Posterior vena cava (tissue), 2 donors: ENCODE results near the gene ULK3. TPM values are rescaled to one million over a fixed set of nuclear protein-coding genes. Genes with fewer than 3 reads are reported as not detected.

Source experiments
- DNase-seq: peaks from one replicate; pipeline ENCODE4 v3.0.0-alpha.2; 2020; ENCODE audit warnings: low spot score
- intact Hi-C, 2 donors: fragments of 100-400 bp; cut with DNase I; formaldehyde crosslinking; loops; one replicate each; pipeline versions ENCODE4 v1.14.1 to v1.14.2; 2022 to 2023
- total RNA-seq, 2 donors: library from RNA; stranded (reverse); fragmentation: NEBNext Ultra II Directional; extraction: Animal tissue kit (Norgen Biotek cat#: 25700); gene quantifications; one replicate each; pipeline ENCODE4 v1.2.1, GENCODE V29; 2021
- donor health status: DM: yes; HTN: yes; CAD: no.
- donor health status: DM: yes; HTN: yes; CAD: no.

ULK3 gene
- total RNA-seq, 2 donors from 2014 or later, result 19.1 to 21.8 TPM

DNA sequence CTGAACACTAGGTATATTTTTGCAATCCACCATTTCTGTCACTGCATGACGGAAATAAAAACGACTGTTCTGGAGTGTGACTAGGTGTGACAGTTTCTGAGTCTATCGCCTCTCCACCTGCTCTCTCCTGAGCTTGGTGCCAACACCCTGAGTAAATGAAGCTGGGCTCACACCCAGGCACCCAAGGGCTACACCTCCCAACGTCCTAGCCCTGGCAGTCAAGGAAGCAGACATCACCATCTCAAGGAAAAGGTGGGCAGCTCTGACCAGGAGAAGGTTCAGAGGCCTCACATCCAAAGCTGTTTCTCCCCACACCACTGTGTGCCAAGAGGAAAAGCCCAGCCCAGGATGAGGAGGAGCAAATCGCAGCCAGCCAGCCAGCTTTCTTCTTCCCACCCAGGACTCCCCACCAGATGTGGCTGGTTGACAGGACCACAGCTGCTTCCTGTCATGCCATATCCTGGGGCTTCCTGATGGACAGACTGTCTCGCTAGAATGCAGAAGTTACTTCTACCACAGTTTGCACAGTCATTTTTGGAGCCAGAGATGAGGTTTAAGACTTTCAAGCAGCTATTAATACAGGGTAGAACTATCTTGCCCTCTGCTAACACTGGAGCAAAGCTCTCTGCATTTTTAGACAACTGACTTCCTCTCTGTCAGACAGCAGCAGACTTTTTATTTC is 26.9 kb upstream of the ULK3 start:
- intact Hi-C loops, result no loop called here
- peak; percentile 89 for DNase-seq

GRCh38 chr15:74869372-74869725 is 26.4 kb upstream of the ULK3 start:
- no peak for DNase-seq
- intact Hi-C loops, result no loop called here

GRCh38 chr15:74868059-74868458 is 25.1 kb upstream of the ULK3 start:
- intact Hi-C loops, result no loop called here
- DNase-seq, result no peak

DNA sequence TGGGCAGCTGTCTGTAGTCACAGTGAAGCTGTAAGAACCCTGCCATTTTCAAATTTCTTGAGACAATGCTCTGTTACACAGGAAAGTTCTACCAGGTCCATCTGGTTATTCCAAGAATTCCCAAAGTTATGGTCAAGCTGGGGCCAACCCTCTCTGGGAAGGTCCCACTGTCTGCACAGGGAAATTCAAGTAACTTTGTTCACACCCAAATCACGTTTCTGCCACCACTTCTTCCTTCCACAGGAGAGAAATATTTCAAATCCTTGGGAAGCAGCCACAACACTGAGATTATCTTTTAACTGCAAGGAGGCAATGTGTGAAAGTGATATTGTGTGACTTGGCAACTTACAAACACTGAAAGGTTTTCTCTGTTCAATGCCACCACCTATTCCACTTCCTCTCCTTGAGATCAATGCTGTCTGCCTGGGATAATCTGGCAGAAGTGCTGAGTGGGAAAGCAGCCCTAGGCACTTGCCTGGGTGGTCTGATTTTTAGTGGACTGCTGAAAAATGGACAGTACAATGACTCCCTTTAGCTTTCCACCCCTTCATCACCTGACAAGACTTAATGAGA is 24.6 kb upstream of the ULK3 start:
- intact Hi-C loops, result no loop called here

GRCh38 chr15:74866090-74866489 is 23.1 kb upstream of the ULK3 start:
- DNase-seq, result no peak

More for the DNA sequence above, 24.6 kb upstream of the ULK3 start:
- no peak for DNase-seq

DNA sequence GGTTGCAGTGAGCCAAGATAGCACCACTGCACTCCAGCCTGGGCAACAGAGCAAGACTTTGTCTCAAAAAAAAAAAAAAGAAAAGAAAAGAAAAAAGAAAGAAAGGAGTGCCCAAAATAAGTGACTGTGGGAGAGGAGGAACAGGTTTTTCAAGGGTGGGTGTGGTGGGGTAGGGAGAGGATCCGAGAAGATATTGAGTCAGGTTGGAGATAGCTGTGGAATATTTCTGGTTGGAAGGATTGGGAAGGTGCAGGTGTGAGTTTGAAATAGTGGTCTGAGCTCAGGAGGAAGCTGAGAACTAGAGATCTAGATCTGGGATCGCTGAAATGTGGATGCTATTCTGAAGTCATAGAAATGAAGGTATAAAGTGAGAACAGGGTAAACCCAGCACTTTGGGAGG is 22.4 kb upstream of the ULK3 start:
- no peak for DNase-seq
- intact Hi-C loops, result no loop called here

More at GRCh38 chr15:74866090-74866489, 23.1 kb upstream of the ULK3 start:
- intact Hi-C loops, result no loop called here

- DNase-seq, result no peak
- intact Hi-C loops, result no loop called here
Measured at GRCh38 chr15:74864296-74864695, 21.3 kb upstream of the ULK3 start.

- intact Hi-C loops, result no loop called here
- DNase-seq, result no peak
Measured at GRCh38 chr15:74863239-74864056, 20.5 kb upstream of the ULK3 start.

DNA sequence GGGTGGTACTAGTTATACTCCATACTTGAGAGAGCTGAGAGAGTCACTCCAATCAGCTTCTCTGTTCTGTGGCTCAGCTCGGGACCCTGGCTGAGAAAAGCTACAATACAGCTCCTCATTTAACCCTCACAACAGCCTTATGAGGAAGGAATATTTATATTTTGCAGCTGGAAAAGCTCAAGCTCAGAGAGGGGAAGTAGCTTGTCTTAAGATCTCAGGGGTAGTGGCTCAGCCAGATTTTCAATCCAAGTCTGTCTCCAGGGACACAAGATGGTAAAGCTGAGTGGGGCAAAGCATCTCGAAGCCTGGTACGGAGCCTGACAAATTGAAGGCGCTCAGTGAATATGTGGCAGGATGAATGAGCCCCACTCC is 15.4 kb upstream of the ULK3 start:
- no peak for DNase-seq
- intact Hi-C loops, result loop anchor here in 1 of 2 donors (2.0 kb wide), 1 partner anchor 52 kb away; no protein-coding TSS in a partner anchor

DNA sequence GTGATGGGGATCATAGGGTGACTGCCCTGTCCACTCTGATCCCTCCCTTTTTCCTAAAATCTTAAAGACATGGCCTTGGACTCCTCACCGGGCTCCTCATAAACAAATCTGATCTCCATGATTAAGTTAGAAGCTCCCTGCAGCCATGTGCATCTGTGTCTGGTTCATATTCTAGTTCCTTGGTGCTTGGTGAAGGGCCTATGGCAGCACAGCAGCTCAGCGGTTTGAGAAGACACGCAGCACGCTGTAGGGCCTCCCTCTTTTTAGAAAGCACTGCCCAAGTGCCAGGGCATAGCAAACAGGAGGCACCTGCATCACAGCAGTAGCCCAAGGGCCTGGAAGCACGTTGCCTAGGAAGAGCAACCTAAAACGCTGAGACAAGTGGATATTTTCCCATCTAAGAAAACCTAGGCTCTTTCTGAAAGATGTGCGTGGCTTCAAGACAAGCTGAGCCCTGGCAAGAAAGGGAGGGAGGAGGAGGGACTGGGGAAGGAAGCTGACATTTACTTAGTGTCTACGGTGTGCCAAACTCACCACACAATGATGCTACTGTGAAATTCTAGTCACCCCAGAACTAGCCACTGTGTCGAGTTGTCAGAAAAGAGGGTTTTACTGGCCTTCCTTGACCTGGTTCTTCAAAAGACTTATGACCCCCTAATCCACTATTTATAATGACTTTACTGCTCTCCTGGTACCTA is 14.9 kb upstream of the ULK3 start:
- no peak for DNase-seq
- intact Hi-C loops, result loop anchor here in 1 of 2 donors (2.0 kb wide), 1 partner anchor 51 kb away; no protein-coding TSS in a partner anchor

DNA sequence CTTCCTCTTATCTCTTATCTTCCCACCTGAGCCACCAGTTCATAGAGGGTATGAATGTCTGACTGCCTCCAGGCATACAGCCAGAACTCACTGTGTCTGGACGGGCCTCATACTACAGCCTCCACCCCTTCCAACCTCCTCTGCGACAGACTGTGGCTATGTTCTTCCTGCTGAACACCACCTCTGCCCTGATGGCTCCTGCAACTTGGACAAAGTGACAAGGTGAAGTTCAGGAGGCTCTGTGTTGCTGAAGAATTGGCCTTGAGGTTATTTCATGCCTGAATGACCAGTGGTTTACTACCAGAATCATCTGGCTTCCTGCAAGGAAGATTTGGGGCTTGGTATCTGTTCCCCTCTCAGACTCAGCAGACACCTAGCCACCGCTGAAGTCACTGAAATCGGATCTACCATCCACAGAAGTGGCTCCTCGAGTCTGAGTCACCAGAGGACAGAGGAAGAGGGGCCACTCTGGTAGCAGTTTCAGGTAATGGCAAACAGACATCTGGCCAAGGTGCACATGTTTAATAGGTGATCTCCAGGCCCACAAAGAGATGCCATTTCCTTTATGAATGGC is 14.2 kb upstream of the ULK3 start:
- no peak for DNase-seq
- intact Hi-C loops, result no loop called here

DNA sequence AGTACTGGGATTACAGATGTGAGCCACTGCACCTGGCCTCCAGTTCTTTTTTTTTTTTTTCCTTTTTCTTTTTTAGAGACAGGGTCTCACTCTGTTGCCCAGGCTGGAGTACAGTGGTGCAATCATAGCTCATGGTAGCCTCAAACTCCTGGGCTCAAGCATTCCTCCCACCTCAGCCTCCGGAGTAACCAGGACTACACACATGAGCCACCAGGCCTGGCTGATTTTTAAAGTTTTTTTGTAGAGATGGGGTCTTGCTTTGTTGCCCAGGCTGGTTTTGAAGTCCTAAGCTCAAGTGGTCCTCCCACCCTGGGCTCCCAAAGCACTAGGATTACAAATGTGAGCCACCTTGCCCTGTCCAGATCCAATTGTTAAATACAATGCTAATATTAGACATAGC is 13.6 kb upstream of the ULK3 start:
- DNase-seq, result no peak
- intact Hi-C loops, result no loop called here

- DNase-seq, result no peak
- intact Hi-C loops, result no loop called here
Measured at GRCh38 chr15:74855857-74856256, 12.9 kb upstream of the ULK3 start.

DNA sequence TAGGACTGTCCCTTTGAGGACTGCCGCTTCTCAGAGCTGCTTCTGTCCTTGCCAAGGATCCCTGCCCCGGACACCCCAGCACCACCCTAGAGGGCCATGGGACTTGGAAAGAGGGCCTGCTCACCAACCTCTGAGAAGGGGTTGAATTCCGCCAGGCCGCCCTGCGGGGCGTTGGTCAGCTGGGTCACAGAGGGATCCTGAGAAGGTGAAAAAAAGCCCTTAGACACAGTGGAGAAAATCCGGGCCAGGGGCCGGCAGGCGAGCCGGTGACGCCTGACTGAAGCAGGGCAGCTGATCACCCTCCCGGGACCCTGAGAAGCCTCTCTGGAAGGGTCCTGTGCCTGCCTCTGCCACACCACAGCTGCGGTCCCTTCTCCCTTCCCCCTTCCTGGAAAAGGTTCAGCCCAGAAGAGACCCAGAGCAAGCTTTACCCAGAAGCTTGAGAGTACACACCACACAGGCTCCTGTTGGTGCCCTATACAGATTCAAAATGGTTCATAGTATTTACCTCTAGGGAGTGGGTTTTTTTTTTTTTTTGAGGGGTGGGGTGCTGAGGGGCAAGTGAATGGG is 11.6 kb upstream of the ULK3 start:
- DNase-seq, result no peak
- intact Hi-C loops, result no loop called here

GRCh38 chr15:74851960-74852359 is 9.0 kb upstream of the ULK3 start:
- no peak for DNase-seq
- intact Hi-C loops, result no loop called here

DNA sequence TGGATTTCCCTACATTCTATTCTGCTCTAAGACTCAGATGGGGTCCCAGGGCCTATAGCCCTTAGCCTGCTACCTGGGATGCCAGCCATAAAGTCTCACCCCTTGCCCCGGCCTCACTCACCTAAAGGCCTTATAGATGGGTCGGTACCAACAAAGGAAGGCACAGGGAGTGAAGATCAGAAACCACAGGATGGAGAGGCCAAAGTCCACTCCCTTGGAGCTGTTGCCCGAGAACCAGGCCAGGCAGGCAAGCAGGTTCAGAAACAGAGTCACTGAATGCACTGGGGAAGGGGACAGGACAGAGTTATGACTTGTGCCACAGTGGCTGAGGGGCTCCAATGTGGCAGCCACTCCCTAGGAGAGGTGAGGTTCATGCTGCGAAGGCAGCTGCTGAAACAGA is 7.4 kb upstream of the ULK3 start:
- DNase-seq, result no peak
- intact Hi-C loops, result no loop called here

GRCh38 chr15:74847432-74847831 is 4.5 kb upstream of the ULK3 start:
- intact Hi-C loops, result loop anchor here in 1 of 2 donors (5.0 kb wide), 1 partner anchor 50 kb away; no protein-coding TSS in a partner anchor
- no peak for DNase-seq

- no peak for DNase-seq
- intact Hi-C loops, result loop anchor here in 1 of 2 donors (5.0 kb wide), 1 partner anchor 52 kb away; no protein-coding TSS in a partner anchor
Measured at GRCh38 chr15:74845581-74845980, 2.6 kb upstream of the ULK3 start.

GRCh38 chr15:74845208-74845568 is 2.2 kb upstream of the ULK3 start:
- DNase-seq, result no peak
- intact Hi-C loops, result loop anchor here in 1 of 2 donors (5.0 kb wide), 1 partner anchor 52 kb away; no protein-coding TSS in a partner anchor
